HG03342 (cell line): ENCODE results near the gene IRGQ.
"Not testable (repeated sequence)": the region's sequence is repeated elsewhere in the genome, so short reads cannot be mapped to it uniquely, and the experiment has no call there.

Experiments used
- ATAC-seq: cut with Tn5 transposase; IDR thresholded peaks from one replicate; pipeline ENCODE4 v1.9.1; 2021; ENCODE audit warnings: mild to moderate bottlenecking, moderate library complexity; ENCODE audit not compliant: unreplicated experiment

The IRGQ gene

DNA sequence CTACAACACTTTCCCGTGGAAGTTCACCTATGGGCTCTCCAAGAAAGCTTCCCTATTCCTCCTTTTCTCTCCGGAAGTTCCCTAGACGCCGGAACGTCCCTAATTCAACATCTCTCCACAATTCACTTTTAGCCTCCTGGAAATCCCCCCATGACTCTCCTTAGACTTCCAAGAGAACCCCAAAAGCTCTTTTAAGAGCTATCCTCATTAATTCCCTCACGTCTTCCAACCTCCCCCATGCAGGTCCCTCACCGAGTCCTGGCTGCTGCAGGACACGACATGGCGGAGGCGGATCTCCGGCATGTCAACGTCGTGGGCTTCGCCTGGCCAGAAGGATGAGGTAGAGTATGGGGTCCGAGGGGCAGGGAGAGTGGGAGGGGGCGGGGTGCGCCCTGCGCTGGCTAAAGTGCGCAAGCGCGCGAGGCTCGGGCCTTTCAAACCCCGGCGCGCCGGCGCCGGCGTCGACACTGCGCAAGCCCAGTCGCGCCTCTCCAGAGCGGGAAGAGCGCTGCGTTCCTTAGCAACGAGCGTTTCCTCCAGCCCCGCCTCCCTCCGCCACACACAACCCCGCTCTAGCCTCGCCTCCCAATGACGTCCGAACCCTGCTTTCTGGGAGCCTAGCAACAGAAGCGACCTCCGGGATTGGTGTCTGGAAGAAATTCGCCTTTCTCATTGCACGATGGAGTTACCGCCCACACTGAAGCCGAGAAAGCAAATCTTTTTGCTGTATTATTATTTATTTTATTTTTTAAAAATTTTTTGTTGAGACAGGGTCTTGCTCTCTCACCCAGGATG is 20.6 kb downstream of the IRGQ start, which contains the start of the genes PINLYP and XRCC1:
Gene PINLYP, plus strand, starts transcription at position 646 of the 795 bp plus-strand sequence. CDS start 1,391 bp downstream, outside the sequence.
Gene XRCC1, minus strand, starts transcription at position 372 of the 795 bp plus-strand sequence. Its CDS starts 69 bp downstream, at position 303.
- peak; percentile 95 for ATAC-seq

DNA sequence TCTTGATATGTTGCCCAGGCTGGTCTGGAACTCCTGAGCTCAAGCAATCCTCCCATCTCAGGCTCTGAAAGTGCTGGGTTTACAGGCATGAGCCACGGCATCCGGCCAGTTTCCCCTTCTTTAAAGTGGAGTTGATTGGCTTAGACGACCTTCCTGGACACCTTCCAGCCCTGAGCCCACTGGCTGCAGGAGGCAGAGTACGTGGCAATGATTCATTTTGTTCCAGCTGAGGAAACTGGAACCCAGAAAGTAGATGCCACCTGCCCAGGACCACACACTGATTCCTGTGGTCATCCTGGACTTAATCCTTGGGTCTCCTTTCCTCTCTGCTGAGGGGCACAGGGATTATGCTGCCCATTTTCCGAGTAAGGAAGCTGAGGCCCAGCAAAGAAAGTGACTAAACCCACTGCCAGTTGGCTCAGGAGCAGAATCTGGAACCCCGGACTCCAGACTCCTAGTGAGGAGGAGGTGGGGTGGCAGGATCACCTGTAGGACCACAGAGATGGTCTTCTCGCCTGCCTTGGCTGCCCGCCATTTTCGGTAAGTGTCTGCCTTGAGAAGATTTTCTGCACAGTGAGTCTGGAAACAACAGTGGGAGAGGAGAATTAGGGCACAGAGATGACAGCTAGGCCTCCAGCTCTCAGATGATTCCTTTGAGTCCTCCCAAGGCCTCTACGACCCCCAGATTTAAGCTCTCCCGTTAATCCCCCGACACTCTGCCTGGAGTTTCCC is 21.3 kb downstream of the IRGQ start:
- no peak for ATAC-seq

DNA sequence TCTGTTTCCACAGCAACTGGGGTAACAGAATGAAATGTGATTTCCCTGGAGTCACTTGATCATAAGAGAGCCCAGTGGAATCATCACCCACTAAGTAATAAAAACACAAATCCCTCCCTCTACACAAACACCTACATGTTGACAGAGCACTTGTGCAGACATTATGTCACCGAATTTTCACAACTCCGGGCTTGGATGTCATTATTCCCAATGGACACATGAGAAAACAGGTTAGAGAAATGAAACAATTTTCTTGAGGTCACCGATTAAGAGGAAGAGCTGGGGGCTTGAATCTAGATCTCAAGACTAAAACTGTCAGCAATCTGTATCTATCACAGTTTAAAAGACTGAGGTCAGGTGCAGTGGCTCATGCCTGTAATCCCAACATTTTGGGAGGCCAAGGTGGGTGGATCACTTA is 23.8 kb downstream of the IRGQ start:
- ATAC-seq = no peak

DNA sequence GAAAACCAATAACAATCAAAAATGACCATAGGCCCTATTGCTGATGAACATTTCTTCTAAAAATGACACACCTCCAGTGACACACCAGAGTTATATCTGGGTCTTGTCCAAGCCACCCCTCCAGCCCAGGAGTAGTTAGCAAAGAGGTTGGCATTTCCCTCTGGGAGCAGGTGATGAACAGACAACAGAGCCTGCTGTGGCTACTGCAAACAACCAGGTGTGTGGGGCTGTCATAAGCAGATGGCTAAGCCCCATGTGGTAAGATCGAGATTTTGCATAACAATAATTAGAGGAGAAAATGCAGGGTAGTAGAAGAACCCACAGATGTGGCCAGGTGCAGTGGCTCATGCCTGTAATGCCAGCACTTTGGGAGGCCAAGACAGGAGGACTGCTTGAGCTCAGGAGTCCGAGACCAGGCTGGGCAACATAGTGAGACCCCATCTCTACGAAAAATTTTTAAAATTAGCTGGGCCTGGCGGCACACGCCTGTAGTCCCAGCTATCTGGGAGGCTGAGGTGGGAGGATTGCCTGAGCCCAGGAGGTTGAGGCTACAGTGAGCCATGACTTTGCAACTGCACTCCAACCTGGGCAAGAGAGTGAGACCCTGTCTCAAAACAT is 25.7 kb downstream of the IRGQ start:
- ATAC-seq = no peak

DNA sequence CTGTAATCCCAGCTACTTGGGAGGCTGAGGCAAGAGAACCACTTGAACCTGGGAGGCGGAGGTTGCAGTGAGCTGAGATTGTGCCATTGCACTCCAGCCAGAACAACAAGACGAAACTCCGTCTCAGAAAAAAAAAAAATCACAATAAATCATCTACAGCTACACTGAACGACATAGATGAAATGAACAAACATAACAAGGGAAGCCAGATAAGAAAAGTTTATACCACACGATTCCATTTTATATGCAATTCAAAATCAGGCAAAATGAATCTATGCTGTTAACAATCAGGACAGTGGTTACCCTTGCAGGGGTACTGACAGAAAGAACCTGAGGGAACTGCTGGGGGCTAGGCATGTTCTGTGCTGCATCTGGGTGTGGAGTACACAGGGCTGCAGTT is 26.3 kb downstream of the IRGQ start:
- no peak for ATAC-seq

DNA sequence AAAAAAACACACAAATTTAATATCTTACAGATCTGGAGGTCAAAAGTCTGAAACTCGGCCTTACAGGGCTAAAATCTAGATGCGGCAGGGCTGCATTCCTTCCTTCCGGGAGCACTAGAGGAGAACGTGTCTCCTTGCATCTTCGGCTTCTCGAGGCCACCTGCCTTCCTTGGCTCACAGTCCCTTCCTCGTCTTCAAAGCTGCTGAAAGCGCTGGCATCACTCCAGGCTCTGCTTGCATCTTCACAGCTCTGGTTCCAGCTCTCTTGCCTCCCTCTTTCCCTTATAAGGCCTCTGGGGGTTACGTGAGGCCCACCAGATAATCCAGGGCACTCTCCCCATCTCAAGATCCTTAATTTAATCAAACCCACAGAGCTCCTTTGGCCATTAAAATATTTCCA is 31.1 kb downstream of the IRGQ start:
- no peak for ATAC-seq

DNA sequence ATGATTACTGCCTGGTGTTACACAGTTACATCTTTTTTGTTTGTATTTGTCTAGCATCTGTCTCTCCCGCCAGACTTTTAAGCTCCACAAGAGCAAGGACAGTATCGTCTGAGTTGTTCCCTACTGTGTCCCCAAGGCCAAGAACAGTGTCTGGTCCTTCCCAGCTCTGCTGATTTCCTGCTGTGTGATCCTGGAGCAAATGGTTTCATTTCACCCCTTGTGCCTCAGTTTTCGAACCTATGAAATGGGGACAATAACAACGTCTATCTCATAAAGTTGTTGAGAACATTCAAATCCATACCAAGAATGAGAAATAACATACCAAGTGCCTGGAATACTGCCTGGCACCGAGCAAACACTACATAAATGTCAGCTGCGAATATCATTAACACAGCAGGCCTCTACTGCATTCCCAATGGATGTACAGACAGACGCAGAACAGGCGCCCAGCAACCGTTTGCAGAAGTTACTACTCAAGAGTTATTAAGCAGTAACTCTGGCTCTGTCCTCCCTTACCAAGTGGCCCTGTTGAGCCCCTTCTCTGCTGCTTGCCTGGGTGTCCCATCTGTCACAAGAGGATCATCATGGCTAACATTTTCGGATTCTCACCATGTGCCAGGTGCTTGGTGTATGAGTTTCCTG is 32.0 kb downstream of the IRGQ start:
- no peak for ATAC-seq

DNA sequence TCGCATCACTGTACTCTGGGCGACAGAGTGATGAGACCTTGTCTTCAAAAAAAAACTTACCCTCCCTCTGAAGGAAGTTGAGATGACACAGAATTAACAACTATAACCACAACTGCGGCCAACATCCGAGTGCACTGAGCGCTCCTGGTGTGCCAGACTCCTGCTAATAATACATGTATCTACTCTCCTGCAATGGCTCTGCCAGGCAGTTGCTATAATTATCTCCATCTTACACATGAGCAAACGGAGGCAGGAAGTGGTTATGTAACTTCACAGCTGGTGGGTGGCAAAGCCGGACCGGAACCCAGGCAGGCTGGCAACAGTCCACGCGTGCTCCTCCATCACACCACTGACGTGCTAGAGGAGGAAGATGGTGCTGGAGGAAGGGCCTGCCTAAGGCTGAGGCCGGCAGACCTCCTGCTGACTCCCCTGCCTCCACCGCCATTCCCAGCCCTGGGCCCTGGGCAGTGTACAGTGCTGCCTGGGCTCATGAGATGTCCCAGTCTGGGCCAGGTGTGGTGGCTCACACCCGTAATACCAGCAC is 33.2 kb downstream of the IRGQ start:
- ATAC-seq = peak; percentile 68

DNA sequence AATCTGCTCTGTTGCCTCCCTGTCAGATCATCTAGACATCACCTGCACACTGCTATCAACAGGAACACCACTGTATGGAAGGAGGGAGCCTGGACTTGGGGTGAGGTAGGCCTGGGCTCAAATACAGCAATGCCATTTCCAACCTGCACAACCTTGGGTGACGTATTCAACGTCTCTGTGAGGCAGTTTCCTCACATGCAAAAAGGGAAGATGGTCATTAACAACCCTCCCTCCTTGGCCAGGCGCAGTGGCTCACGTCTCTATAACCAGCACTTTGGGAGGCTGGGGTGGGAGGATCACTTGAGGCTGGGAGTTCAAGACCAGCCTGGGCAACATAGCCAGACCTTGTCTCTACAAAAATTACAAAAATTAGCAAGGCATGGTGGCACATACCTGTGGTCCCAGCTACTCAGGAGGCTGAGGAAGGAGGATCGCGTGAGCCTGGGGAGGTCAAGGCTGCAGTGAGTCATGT is 33.7 kb downstream of the IRGQ start:
- ATAC-seq = no peak

DNA sequence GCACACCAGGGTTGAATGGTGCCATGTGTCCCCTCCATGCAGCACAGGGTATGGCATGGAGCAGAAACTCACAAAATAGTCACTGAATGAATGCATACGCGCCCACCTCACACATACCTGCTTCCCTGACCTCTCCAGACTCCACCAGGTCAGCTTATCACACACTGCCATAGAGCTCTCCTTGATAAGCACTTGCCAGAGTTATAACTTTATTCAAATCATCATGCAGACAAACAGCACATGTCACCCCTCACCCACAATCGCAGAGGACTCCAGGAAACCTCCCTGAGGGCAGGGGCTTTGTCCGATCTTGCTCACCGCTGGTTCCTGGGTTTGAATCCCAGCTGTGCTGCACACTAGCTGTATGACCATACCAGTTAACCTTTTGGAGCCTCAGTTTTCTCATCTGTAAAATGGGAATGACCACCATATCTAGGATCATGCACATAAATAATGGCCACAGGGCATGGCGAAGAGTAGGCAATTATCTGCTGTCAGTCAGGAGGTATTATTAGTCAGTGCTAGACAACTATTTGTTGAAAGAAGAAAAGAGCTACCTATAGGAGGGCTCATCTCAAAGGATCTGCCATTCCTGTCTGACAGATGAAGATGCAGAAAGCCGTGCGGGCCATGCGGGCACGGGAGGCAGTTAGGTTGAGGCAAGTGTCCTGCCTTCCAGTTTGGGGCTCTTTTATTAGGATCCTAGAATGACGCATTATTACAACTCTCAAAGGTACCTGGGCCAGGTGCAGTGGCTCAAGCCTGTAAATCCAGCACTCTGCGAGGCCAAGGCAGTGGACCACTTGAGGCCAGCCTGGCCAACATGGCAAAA is 34.6 kb downstream of the IRGQ start:
- no peak for ATAC-seq

DNA sequence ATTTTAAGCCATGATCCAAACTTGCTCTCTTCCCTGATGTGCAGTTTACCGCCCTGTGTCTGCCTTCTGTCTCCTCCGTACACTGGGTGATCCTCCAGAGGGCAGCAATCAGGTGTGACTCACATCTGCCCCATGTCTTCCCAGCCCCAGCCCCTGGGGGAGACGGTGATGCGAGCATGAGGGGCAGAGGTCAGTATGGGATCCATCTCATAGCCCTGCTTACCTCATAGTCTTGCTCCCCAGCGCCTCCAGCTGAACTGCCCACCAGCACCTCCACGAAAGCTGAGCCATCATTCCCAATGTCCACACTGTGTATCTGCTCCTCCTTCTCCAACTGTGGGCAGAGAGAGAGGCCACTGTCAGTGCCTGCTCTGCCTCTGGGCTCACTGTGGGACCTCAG is 35.2 kb downstream of the IRGQ start:
- ATAC-seq = no peak

DNA sequence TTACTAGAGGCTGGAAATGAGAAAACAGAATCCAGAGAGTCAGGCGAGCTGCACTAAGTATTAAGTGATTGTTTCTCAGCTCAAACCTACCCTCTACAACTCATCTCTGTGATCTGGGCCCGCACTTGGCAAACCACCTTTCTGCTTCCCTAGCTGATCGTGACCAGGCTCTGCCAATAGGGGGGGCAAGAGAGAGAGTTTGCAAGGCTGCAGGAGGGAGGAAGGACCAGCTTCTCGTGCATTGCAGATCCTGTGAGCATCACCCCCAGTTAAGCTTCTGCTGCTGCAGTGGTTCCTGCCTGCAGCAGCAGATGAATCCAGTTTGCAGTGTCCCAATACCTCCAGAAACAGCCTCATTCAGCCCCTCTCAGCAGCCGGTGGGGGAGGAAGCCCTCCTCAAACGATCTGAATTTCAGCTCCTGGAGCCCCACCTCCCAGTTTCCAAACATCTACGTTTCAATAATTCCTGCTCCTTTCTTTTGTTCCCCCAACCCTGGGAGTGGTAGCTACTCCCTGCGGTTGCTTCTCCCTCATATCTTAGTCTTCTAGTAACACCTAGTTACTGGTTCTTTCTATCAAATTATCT is 40.7 kb downstream of the IRGQ start:
- ATAC-seq = no peak

DNA sequence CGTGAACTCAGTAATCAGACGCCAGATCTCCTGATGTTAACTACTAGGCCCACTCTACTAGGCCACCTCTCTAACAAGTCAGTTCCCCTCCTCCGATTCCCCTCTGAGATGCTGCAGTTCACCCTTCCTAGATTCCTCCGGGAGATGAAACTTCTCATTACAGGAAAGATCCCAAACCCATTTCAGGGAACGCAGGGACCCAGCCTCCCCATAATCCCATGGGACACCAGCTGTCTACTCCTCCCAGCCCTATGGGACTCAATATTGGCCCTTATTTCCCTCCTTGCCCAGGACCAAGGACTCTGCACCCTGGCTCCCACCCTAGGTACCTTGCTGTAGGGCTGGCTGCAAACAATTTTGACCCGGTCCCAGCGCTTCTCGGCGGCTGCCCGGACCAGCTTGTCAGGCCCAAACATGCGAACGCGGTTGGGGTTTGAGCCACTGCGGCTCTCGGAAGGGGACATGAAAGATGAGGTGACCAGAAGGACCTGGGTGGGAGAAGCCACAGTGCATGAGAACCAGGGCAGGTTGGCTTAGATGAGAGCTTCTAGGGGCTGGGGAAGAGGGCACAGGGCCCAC is 41.5 kb downstream of the IRGQ start:
- ATAC-seq = no peak

DNA sequence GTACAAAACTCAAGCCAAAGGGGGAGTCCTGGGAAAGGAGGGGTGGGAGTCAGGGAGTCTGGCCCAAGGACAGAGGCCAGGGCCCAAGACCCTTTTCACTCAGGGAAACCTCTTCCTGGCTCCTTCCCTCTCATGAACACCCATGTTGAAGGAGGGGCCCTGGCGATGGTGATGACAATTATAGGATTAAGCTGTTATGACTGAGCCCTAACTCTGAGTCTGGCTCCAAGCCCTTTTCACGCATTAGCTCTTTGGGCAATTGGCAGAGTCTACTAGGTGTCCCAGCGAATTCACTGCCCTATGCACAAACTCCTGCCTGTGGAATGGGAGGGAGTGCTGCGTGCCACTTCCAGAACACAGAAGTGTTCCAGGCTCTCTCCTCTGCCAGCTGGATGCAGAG is 42.3 kb downstream of the IRGQ start:
- no peak for ATAC-seq

DNA sequence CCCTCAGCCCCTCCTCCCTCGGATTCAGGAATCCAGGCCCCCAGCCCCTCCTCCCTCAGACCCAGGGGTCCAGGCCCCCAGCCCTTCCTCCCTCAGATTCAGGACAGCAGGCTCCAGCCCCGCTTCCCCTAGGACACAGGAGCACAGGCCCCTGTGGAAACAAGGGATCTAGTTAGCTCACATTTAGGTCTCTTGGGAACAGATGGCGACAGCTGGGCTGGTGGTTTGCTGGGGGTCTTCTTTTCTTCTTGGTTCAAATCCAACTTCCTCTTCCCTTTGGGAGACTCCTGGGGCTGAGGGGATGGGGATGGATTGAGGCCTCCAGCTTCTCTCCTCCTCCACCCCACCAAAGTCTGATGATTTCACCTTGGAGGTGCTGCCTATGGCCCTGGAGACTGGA is 43.3 kb downstream of the IRGQ start:
- no peak for ATAC-seq

DNA sequence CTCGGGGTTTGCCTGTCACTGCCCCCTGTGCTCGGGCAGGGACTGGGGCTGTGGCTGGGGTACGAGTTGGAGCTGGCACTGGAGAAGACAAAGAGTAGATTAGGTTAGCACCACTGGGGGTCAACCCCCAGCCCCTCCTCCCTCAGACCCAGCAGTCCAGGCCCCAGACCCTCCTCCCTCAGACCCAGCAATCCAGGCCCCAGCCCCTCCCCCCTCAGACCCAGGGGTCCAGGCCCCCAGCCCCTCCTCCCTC is 43.8 kb downstream of the IRGQ start:
- no peak for ATAC-seq

DNA sequence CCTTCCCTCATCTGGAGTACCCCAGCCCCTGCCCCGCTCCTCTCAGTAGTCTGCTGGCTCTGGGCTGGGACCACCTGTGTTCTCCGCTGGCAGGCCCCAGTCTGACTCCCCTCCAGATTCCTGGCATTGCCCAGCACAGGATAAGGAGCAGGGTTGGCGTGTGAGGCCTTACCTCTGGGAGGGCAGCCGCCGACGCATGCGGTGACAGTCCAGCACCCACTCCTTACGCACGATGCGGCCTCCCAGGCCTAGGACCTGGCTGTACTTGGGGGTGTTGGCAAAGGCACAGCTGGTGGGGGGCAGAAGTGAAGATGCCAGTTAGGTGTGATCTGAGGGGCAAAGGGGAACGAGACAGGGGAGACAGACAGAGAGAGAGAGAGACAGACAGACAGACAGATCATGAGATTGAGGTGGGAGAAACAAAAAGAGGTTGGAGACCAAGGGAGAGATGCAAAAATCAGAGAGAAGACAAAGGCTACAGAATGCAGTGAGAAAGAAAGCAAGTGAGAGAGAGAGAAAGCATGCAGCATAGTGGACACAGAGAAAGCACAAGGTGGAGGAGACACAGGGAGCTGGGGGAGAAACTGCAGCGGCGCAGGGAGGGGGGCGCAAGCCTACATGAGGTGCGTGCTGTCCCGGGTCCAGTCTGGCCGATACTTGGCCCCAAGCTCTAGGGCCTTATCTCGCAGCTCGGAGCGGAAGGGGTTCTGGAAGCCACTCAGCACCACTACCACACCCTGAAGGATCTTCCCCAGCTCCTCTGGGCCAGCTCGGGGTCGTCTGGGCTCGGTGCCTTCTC is 44.3 kb downstream of the IRGQ start:
- ATAC-seq = no peak

DNA sequence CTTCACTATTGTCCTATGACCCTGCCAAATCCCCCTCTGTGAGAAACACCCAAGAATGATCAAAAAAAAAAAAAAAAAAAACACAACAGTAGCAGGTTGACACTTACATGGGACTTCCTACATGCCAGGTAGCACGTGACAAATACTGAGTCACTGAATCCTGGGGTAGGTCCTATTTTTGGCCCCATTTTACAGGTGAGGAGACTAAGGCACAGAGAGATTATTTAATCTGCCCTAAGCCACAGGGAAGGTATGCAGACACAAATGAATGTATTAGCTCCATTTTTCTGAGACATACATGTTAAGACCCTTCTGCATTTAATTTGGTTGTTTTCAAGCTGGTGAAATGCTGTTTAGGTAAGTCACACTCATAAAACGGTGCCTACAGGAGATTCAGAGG is 47.2 kb downstream of the IRGQ start:
- no peak for ATAC-seq

DNA sequence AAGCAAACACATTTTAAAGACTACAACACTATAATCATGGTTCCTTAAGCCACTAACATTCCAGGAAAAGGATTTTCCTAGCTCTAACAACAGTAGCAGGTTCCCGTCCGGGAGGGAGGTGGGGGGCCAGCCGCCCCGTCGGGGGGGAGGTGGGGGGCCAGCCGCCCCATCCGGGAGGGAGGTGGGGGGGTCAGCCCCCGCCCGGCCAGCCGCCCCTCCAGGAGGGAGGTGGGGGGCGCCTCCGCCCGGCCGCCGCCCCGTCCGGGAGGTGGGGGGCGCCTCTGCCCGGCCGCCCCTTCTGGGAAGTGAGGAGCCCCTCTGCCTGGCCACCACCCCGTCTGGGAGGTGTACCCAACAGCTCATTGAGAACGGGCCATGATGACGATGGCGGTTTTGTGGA is 48.0 kb downstream of the IRGQ start:
- ATAC-seq = not testable (repeated sequence)
